H9 (cell line): ENCODE measurements around the gene EGLN1. TPM values are rescaled to one million over a fixed set of nuclear protein-coding genes. Genes with fewer than 3 reads are reported as not detected.
"Not testable (repeated sequence)": the region's sequence is repeated elsewhere in the genome, so short reads cannot be mapped to it uniquely, and the experiment has no call there.

Experiments
- DNase-seq: peaks from one replicate; pipeline ENCODE4 v3.0.0-alpha.2; 2017
- H2AFZ ChIP-seq: one replicate; pipeline ENCODE4 v1.6.1; 2013; ENCODE audit warnings: mild to moderate bottlenecking, low read length, control low read depth, moderate library complexity
- H2AK5ac ChIP-seq: 2 replicates; pipeline ENCODE4 v1.6.1; 2013; ENCODE audit warnings: low read length, control low read depth, mixed read lengths; ENCODE audit not compliant: insufficient read length
- H2BK120ac ChIP-seq: one replicate; pipeline ENCODE4 v1.6.1; 2013; ENCODE audit warnings: low read depth, mild to moderate bottlenecking, low read length, control low read depth, inconsistent platforms; ENCODE audit not compliant: poor library complexity, severe bottlenecking
- H2BK12ac ChIP-seq: 2 replicates; pipeline ENCODE4 v1.6.1; 2013; ENCODE audit warnings: low read length, control low read depth, mixed read lengths, low read depth; ENCODE audit not compliant: insufficient read length
- H2BK15ac ChIP-seq: 2 replicates; pipeline ENCODE4 v1.6.1; 2013; ENCODE audit warnings: low read depth, low read length, control low read depth
- H2BK20ac ChIP-seq: one replicate; pipeline ENCODE4 v1.6.1; 2013; ENCODE audit warnings: low read depth, mild to moderate bottlenecking, low read length, control low read depth, inconsistent platforms; ENCODE audit not compliant: poor library complexity, severe bottlenecking
- H2BK5ac ChIP-seq: 2 replicates; pipeline ENCODE4 v1.6.1; 2013; ENCODE audit warnings: low read length, control low read depth, mixed read lengths; ENCODE audit not compliant: insufficient read length
- H3K14ac ChIP-seq: 2 replicates; pipeline ENCODE4 v1.6.1; 2013; ENCODE audit warnings: low read length, control low read depth; ENCODE audit not compliant: insufficient read depth
- H3K18ac ChIP-seq: 2 replicates; pipeline ENCODE4 v1.6.1; 2013; ENCODE audit warnings: low read depth, mild to moderate bottlenecking, mixed read lengths, low read length, control low read depth; ENCODE audit not compliant: insufficient read length
- H3K23ac ChIP-seq: 2 replicates; pipeline ENCODE4 v1.6.1; 2013; ENCODE audit warnings: low read length, control low read depth, mixed read lengths, low read depth; ENCODE audit not compliant: insufficient read length
- H3K23me2 ChIP-seq: 2 replicates; pipeline ENCODE4 v1.6.1; 2013; ENCODE audit warnings: low read depth, mild to moderate bottlenecking, mixed read lengths, low read length, control low read depth; ENCODE audit not compliant: insufficient read length, poor library complexity, severe bottlenecking
- H3K27ac ChIP-seq: 2 replicates; pipeline ENCODE4 v1.5.1; 2013; ENCODE audit warnings: low read length, control low read depth, mixed read lengths, low read depth; ENCODE audit not compliant: insufficient read length
- H3K27me3 ChIP-seq: 2 replicates; pipeline ENCODE4 v1.6.1; 2013; ENCODE audit warnings: low read length, control low read depth, inconsistent platforms; ENCODE audit not compliant: insufficient read depth
- H3K4ac ChIP-seq: 2 replicates; pipeline ENCODE4 v1.6.1; 2013; ENCODE audit warnings: low read depth, mild to moderate bottlenecking, control low read depth, inconsistent platforms, low read length, moderate library complexity
- H3K4me1 ChIP-seq: 2 replicates; pipeline ENCODE4 v1.6.1; 2013; ENCODE audit warnings: low read length, control low read depth, inconsistent platforms; ENCODE audit not compliant: insufficient read depth
- H3K4me2 ChIP-seq: 2 replicates; pipeline ENCODE4 v1.6.1; 2013; ENCODE audit warnings: low read length, control low read depth, mixed read lengths; ENCODE audit not compliant: insufficient read length, insufficient read depth
- H3K56ac ChIP-seq: 2 replicates; pipeline ENCODE4 v1.6.1; 2013; ENCODE audit warnings: low read depth, mild to moderate bottlenecking, mixed read lengths, low read length, control low read depth; ENCODE audit not compliant: insufficient read length
- H3K79me1 ChIP-seq: 2 replicates; pipeline ENCODE4 v1.6.1; 2013; ENCODE audit warnings: low read depth, mild to moderate bottlenecking, moderate library complexity, low read length, control low read depth, inconsistent platforms; ENCODE audit not compliant: insufficient read depth, poor library complexity, severe bottlenecking
- H3K79me2 ChIP-seq: 2 replicates; pipeline ENCODE4 v1.6.1; 2013; ENCODE audit warnings: low read length, control low read depth, inconsistent platforms; ENCODE audit not compliant: insufficient read depth
- H3K9ac ChIP-seq: 2 replicates; pipeline ENCODE4 v1.6.1; 2013; ENCODE audit warnings: low read length, control low read depth, mixed read lengths; ENCODE audit not compliant: insufficient read length; ENCODE audit errors: extremely low read depth
- H3K9me3 ChIP-seq: one replicate; pipeline ENCODE4 v1.6.1; 2013; ENCODE audit warnings: low read depth, low read length, inconsistent platforms; ENCODE audit not compliant: control insufficient read depth
- H3T11ph ChIP-seq: one replicate; pipeline ENCODE4 v1.6.1; 2013; ENCODE audit warnings: mild to moderate bottlenecking, low read length, control low read depth, inconsistent platforms
- H4K20me1 ChIP-seq: one replicate; pipeline ENCODE4 v1.6.1; 2013; ENCODE audit not compliant: control insufficient read depth, insufficient read length, insufficient read depth
- H4K5ac ChIP-seq: 2 replicates; pipeline ENCODE4 v1.6.1; 2013; ENCODE audit warnings: low read depth, mild to moderate bottlenecking, mixed read lengths, low read length, control low read depth; ENCODE audit not compliant: insufficient read length
- H4K8ac ChIP-seq: replicated peaks from 2 replicates; pipeline ENCODE4 v1.6.1; 2013; ENCODE audit warnings: low read length, control low read depth, mixed read lengths, low read depth; ENCODE audit not compliant: insufficient read length
- H4K91ac ChIP-seq: 2 replicates; pipeline ENCODE4 v1.6.1; 2013; ENCODE audit warnings: low read depth, mild to moderate bottlenecking, moderate library complexity, mixed read lengths, low read length, control low read depth; ENCODE audit not compliant: insufficient read length
- H3K27ac Mint-ChIP-seq, 3 experiments: 2 replicates in 2 of 3; 3 replicates in 1 of 3; pipeline ENCODE4 v1.8.0; 2020 to 2021; ENCODE audit warnings: mixed read lengths in 3 of 3, mild to moderate bottlenecking in 1 of 3, moderate library complexity in 1 of 3
- H3K27me3 Mint-ChIP-seq: 2 replicates; pipeline ENCODE4 v1.8.0; 2021; ENCODE audit warnings: low read depth, mild to moderate bottlenecking, moderate library complexity, mixed read lengths
- H3K36me3 Mint-ChIP-seq, 3 experiments: 2 replicates in 2 of 3; 3 replicates in 1 of 3; pipeline ENCODE4 v1.8.0; 2020 to 2021; ENCODE audit warnings: low read depth in 3 of 3, mixed read lengths in 3 of 3; ENCODE audit not compliant: insufficient read depth in 1 of 3
- H3K4me1 Mint-ChIP-seq, 2 experiments: 2 replicates each; pipeline ENCODE4 v1.8.0; 2020; ENCODE audit warnings: mixed read lengths in 2 of 2
- H3K4me3 Mint-ChIP-seq, 2 experiments: 2 replicates in 1 of 2; 3 replicates in 1 of 2; pipeline ENCODE4 v1.8.0; 2020 to 2021; ENCODE audit warnings: mild to moderate bottlenecking in 2 of 2, mixed read lengths in 2 of 2, moderate library complexity in 1 of 2
- H3K9me3 Mint-ChIP-seq, 2 experiments: 2 replicates in 1 of 2; 3 replicates in 1 of 2; pipeline ENCODE4 v1.8.0; 2020; ENCODE audit warnings: mild to moderate bottlenecking in 2 of 2, mixed read lengths in 2 of 2, moderate library complexity in 1 of 2
- WGBS: extraction: QIAGEN DNeasy Blood & Tissue Kit; methylation state at CpG from one replicate; pipeline ENCODE4 v1.1.7; 2013; ENCODE audit warnings: missing lambda C conversion rate, low lambda C conversion rate, mixed read lengths; ENCODE audit not compliant: insufficient read length; ENCODE audit errors: extremely low coverage; 5-methylcytosine and 5-hydroxymethylcytosine counted together
- long read RNA-seq: library from polyadenylated mRNA; unstranded; transcript quantifications from one replicate; pipeline ENCODE4 v2.0.0, GENCODE V29; 2020
- total RNA-seq: library from RNA; stranded (reverse); gene quantifications from 2 replicates; pipeline ENCODE4 v1.2.1, GENCODE V29; 2021
- TF ChIP-seq, protein P1 (sequence below): fragments of 200-600 bp; sonication (generic); conservative IDR thresholded peaks from 3 replicates; pipeline ENCODE4 v1.8.0; 2021; ENCODE audit warnings: antibody characterized with exemption, mild to moderate bottlenecking

The EGLN1 gene
- 8.0 and 8.4 TPM in 2 replicates for total RNA-seq
- long read RNA-seq, partial matches to known transcripts: 0 of 1 reads
- long read RNA-seq, other reads (novel, unspliced or antisense): 1 of 1 reads

GRCh38 chr1:231421971-231422797, at the start of gene EGLN1:
EGLN1 (minus strand) TSS chr1:231422287; CDS start chr1:231421888, 399 bp downstream.
- Mint-ChIP-seq H3K27ac (peak within 1 kb of the TSS; percentile 73 to 94 (median 78); a peak in 6 of 7 replicates), H3K36me3 (no peaks in the 10 kb centered on the region), H3K27me3 (peaks cover 74% of the 10 kb centered on the region), H3K4me3 (peak within 1 kb of the TSS; percentile 83 to 92), H3K4me1 (peaks cover 33 to 36% of the 10 kb centered on the region in 2 experiments), H3K9me3 (no peaks in the 10 kb centered on the region)
- H2BK5ac ChIP-seq: no peak within 1 kb of the TSS
- no peak within 1 kb of the TSS for H4K91ac ChIP-seq
- TF ChIP-seq, protein P1, sequence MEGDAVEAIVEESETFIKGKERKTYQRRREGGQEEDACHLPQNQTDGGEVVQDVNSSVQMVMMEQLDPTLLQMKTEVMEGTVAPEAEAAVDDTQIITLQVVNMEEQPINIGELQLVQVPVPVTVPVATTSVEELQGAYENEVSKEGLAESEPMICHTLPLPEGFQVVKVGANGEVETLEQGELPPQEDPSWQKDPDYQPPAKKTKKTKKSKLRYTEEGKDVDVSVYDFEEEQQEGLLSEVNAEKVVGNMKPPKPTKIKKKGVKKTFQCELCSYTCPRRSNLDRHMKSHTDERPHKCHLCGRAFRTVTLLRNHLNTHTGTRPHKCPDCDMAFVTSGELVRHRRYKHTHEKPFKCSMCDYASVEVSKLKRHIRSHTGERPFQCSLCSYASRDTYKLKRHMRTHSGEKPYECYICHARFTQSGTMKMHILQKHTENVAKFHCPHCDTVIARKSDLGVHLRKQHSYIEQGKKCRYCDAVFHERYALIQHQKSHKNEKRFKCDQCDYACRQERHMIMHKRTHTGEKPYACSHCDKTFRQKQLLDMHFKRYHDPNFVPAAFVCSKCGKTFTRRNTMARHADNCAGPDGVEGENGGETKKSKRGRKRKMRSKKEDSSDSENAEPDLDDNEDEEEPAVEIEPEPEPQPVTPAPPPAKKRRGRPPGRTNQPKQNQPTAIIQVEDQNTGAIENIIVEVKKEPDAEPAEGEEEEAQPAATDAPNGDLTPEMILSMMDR: peak; percentile 48
- no peak within 1 kb of the TSS for H3K27ac ChIP-seq
- no peak within 1 kb of the TSS for H2AFZ ChIP-seq
- H3K23me2 ChIP-seq: peaks cover 16% of the 10 kb centered on the region
- H3K14ac ChIP-seq: peak within 1 kb of the TSS; percentile 97
- H3K23ac ChIP-seq: no peak within 1 kb of the TSS
- peaks cover 30% of the 10 kb centered on the region for H3K27me3 ChIP-seq
- H3K9ac ChIP-seq: peak within 1 kb of the TSS; percentile 54
- no peak within 1 kb of the TSS for H4K8ac ChIP-seq
- peak within 1 kb of the TSS; percentile 99 for H3K4me2 ChIP-seq
- H2BK12ac ChIP-seq: no peak within 1 kb of the TSS
- H2BK20ac ChIP-seq: no peak within 1 kb of the TSS
- no peak within 1 kb of the TSS for H3T11ph ChIP-seq
- peak within 1 kb of the TSS; percentile 61 for H3K18ac ChIP-seq
- H3K4me1 ChIP-seq: no peaks in the 10 kb centered on the region
- H3K56ac ChIP-seq: no peak within 1 kb of the TSS
- H2AK5ac ChIP-seq: no peak within 1 kb of the TSS
- no peaks in the 10 kb centered on the region for H3K79me1 ChIP-seq
- WGBS: no CpG with 5 or more reads among the region's 104 CpGs
- H2BK120ac ChIP-seq: no peak within 1 kb of the TSS
- no peak within 1 kb of the TSS; the same call in 1 of the 2 replicates for H2BK15ac ChIP-seq
- H4K5ac ChIP-seq: no peak within 1 kb of the TSS
- DNase-seq: peak; percentile 76
- no peaks in the 10 kb centered on the region for H3K79me2 ChIP-seq
- H3K9me3 ChIP-seq: no peaks in the 10 kb centered on the region
- no peak within 1 kb of the TSS for H3K4ac ChIP-seq
- H4K20me1 ChIP-seq: no peaks in the 10 kb centered on the region

DNA sequence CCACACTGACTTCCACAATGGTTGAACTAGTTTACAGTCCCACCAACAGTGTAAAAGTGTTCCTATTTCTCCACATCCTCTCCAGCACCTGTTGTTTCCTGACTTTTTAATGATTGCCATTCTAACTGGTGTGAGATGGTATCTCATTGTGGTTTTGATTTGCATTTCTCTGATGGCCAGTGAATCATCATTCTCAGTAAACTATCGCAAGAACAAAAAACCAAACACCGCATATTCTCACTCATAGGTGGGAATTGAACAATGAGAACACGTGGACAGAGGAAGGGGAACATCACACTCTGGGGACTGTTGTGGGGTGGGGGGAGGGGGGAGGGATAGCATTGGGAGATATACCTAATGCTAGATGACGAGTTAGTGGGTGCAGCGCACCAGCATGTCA, 49.4 kb upstream of the EGLN1 start:
- not testable (repeated sequence) for H3K4me2 ChIP-seq, H2BK12ac ChIP-seq, H4K91ac ChIP-seq, H3K27me3 Mint-ChIP-seq, H3K4ac ChIP-seq, H2BK15ac ChIP-seq, H3K79me2 ChIP-seq, H3K9ac ChIP-seq, H3K14ac ChIP-seq, H3K23me2 ChIP-seq, H3K27me3 ChIP-seq, H3K27ac Mint-ChIP-seq, H3K23ac ChIP-seq, H3K9me3 ChIP-seq, H3K27ac ChIP-seq, H2BK20ac ChIP-seq, H3T11ph ChIP-seq, H3K4me1 Mint-ChIP-seq, H3K4me3 Mint-ChIP-seq, H4K5ac ChIP-seq, H3K56ac ChIP-seq, H2BK120ac ChIP-seq, H3K36me3 Mint-ChIP-seq, H2BK5ac ChIP-seq, H4K8ac ChIP-seq, H3K4me1 ChIP-seq, H3K9me3 Mint-ChIP-seq, H2AFZ ChIP-seq, DNase-seq, H2AK5ac ChIP-seq, H4K20me1 ChIP-seq, H3K79me1 ChIP-seq, H3K18ac ChIP-seq
- no CpG with 5 or more reads among the region's 5 CpGs for WGBS
